Spleen (tissue), 11 donors: ENCODE data around the gene TCF7L2. TPM values are rescaled to one million over a fixed set of nuclear protein-coding genes. Genes with fewer than 3 reads are reported as not detected.
A peak's percentile ranks its signal among the peaks of the same experiment; 100 is the strongest.

Experiments used
- DNase-seq: peaks from one replicate; pipeline ENCODE4 v3.0.0-alpha.2; 2020
- H3K27ac ChIP-seq, 8 donors: fragments of 200-600 bp; sonication (generic) in 7 of 8; 1 replicate in 4 of 8; 2 replicates in 4 of 8; pipeline versions ENCODE4 v1.5.0 to v1.8.0; 2016 to 2021; ENCODE audit warnings: inconsistent platforms in 4 of 8, mild to moderate bottlenecking in 4 of 8, moderate library complexity in 1 of 8
- H3K27me3 ChIP-seq, 7 donors: fragments of 200-600 bp; sonication (generic) in 6 of 7; replicated peaks in 1 of 7; 1 replicate in 4 of 7; 2 replicates in 3 of 7; pipeline versions ENCODE4 v1.5.0 to v1.8.0; 2016 to 2021; ENCODE audit warnings: inconsistent platforms in 3 of 7, mild to moderate bottlenecking in 1 of 7
- H3K36me3 ChIP-seq, 6 donors: fragments of 200-600 bp; sonication (generic) in 5 of 6; 1 replicate in 4 of 6; 2 replicates in 2 of 6; pipeline versions ENCODE4 v1.5.0 to v1.8.0; 2016 to 2021; ENCODE audit warnings: inconsistent platforms in 2 of 6
- H3K4me1 ChIP-seq, 6 donors: fragments of 200-600 bp; sonication (generic) in 5 of 6; 1 replicate in 3 of 6; 2 replicates in 3 of 6; pipeline versions ENCODE4 v1.5.0 to v1.8.0; 2016 to 2021; ENCODE audit warnings: inconsistent platforms in 3 of 6
- H3K4me3 ChIP-seq, 8 donors: fragments of 200-600 bp; sonication (generic) in 7 of 8; 1 replicate in 4 of 8; 2 replicates in 4 of 8; pipeline versions ENCODE4 v1.5.0 to v1.8.0; 2016 to 2021; ENCODE audit warnings: inconsistent platforms in 4 of 8, mild to moderate bottlenecking in 4 of 8, moderate library complexity in 2 of 8
- H3K9me3 ChIP-seq, 8 donors: fragments of 200-600 bp; sonication (generic) in 7 of 8; 1 replicate in 4 of 8; 2 replicates in 4 of 8; pipeline versions ENCODE4 v1.5.0 to v1.8.0; 2016 to 2021; ENCODE audit warnings: inconsistent platforms in 4 of 8
- POLR2A ChIP-seq, 3 donors: fragments of 450-650 bp; IDR thresholded peaks; one replicate each; pipeline ENCODE4 v1.5.1; 2017; ENCODE audit warnings: antibody characterized with exemption in 3 of 3, mild to moderate bottlenecking in 1 of 3
- POLR2AphosphoS5 ChIP-seq, 3 donors: sonication (generic); formaldehyde crosslinking; IDR thresholded peaks; one replicate each; pipeline ENCODE4 v1.5.1; 2017; ENCODE audit warnings: antibody characterized with exemption in 3 of 3
- WGBS, 5 donors: extraction: QIAGEN DNeasy Blood & Tissue Kit in 3 of 5; methylation state at CpG; one replicate each; pipeline versions ENCODE4 v1.1.5 to v1.1.7; 2013 to 2018; 5-methylcytosine and 5-hydroxymethylcytosine counted together
- intact Hi-C: fragments of 100-400 bp; cut with DNase I; formaldehyde crosslinking; loops from one replicate; pipeline ENCODE4 v1.15.0; 2023; ENCODE audit warnings: low total_unique reads
- polyA plus RNA-seq, 3 donors: library from polyadenylated mRNA; stranded (reverse); fragments of 200-250 nt; gene quantifications; one replicate each; pipeline ENCODE4 v1.2.1, GENCODE V29; 2013
- total RNA-seq, 7 donors: library from RNA; depleted of rRNA in 3 of 7; stranded (reverse); fragments of >200 nt in 3 of 7; fragmentation: NEBNext Ultra II Directional in 4 of 7; extraction: Animal tissue kit (Norgen Biotek cat#: 25700) in 4 of 7; gene quantifications; one replicate each; pipeline versions ENCODE4 v1.1.0 to v1.2.1, GENCODE V29; 2016 to 2021
- TF ChIP-seq, protein P1 (sequence below), 11 experiments: fragments of 200-600 bp in 7 of 11; fragments of 450-650 bp in 4 of 11; sonication (generic) in 4 of 11; IDR thresholded peaks in 8 of 11; conservative IDR thresholded peaks in 3 of 11; 1 replicate in 7 of 11; 2 replicates in 4 of 11; pipeline versions ENCODE4 v1.4.0 to v1.8.0; 2016 to 2021; ENCODE audit warnings: antibody characterized with exemption in 11 of 11, inconsistent platforms in 4 of 11, mild to moderate bottlenecking in 1 of 11
- donor health status: healthy with polysubstance abuse.
- donor health status: DM: no; HTN: no; CAD: no; lungs with moderate emphysema.
- donor health status: DM: no; HTN: no; CAD: no.
- donor health status: Bipolar disorder and iron deficiency.
- donor health status: healthy.
- donor health status: DM: no; HTN: no; CAD: no.
- donor health status: DM: yes; HTN: yes; CAD: no.

Gene TCF7L2
- total and polyA plus RNA-seq, 10 donors = 4.6 to 85.6 (median 34.7) TPM

DNA sequence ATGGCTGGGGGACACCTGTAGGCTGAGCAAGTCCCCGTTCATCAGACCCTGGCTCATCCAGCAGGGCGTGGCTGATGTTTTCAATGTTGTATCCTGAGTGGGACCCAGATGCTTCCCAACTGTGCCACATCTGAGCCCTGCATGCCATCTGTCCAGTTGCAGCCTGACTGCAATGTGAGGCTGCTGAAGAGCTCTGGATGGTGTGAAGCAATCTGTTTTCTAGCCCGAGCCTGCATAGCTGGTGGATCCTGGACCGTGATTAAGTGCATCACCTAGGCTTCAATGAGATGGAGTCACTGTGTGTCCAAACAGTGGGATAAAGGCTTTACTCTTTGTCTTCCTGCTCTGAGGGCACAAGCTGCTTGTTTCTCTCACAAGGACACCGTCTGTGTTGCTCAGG is 99.8 kb downstream of the TCF7L2 start:
- no peaks in the 10 kb centered on the region for H3K36me3 ChIP-seq
- 82 to 93% (median 89%) methylated on average over 3 to 5 of the region's 5 CpGs for WGBS, 5 donors
- H3K4me3 ChIP-seq = no peak overlapping the region
- no peak for DNase-seq
- intact Hi-C loops = no loop called here
- H3K9me3 ChIP-seq = no peaks in the 10 kb centered on the region
- peaks cover 0 to 47% (median 22%) of the 10 kb centered on the region in 6 donors for H3K4me1 ChIP-seq
- TF ChIP-seq, protein P1, sequence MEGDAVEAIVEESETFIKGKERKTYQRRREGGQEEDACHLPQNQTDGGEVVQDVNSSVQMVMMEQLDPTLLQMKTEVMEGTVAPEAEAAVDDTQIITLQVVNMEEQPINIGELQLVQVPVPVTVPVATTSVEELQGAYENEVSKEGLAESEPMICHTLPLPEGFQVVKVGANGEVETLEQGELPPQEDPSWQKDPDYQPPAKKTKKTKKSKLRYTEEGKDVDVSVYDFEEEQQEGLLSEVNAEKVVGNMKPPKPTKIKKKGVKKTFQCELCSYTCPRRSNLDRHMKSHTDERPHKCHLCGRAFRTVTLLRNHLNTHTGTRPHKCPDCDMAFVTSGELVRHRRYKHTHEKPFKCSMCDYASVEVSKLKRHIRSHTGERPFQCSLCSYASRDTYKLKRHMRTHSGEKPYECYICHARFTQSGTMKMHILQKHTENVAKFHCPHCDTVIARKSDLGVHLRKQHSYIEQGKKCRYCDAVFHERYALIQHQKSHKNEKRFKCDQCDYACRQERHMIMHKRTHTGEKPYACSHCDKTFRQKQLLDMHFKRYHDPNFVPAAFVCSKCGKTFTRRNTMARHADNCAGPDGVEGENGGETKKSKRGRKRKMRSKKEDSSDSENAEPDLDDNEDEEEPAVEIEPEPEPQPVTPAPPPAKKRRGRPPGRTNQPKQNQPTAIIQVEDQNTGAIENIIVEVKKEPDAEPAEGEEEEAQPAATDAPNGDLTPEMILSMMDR (IDR thresholded peaks at IDR 0.05 in 8 of 11, conservative IDR thresholded peaks at IDR 0.05 in 3 of 11) = no peak
- H3K27ac ChIP-seq = no peak overlapping the region
- H3K27me3 ChIP-seq = no peaks in the 10 kb centered on the region

DNA sequence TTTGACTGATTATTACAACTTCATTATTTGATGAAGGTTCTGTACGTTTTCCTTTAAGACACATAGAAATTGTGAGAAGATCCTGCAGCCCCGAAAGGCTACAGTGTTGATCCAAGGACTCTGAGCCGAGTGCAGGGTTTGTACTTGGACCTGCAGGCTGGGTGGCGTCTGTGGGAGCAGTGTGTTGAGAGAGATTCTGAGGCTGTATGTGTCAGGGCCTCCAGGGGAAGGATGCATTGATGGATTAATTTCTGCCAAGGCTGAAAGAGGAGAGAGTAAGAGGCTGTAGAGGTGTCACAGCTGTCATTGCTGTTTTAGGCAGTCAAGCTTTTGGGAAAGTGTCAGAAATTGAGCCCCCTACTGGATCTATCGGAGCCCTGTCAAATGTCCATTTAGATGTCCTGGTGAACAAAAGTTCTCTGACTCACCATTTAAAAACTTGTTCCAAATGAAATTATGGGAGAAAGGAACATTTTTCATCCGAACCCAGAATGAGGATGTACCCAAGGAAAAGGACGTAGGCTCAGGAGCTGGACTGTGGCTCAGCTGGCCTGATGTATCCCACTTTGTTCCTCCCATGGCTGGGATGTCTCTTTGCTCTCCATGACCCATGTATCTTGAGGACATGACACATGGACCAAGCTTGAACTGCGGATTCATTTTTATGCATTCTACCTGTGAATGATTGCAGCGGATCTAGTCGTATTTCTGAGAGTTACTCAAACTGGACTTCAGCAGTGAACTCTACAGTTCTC is 102.2 kb downstream of the TCF7L2 start:
- no peak overlapping the region for H3K27ac ChIP-seq
- intact Hi-C loops = no loop called here
- DNase-seq = no peak
- H3K4me3 ChIP-seq = no peak overlapping the region
- H3K9me3 ChIP-seq = no peaks in the 10 kb centered on the region
- H3K4me1 ChIP-seq = peaks cover 0 to 47% (median 23%) of the 10 kb centered on the region in 6 donors
- 83 to 91% (median 89%) methylated on average over 10 of the region's 10 CpGs for WGBS, 5 donors
- TF ChIP-seq POLR2AphosphoS5 (IDR thresholded peaks at IDR 0.05) (no peak), POLR2A (IDR thresholded peaks at IDR 0.05) (no peak)
- TF ChIP-seq, protein P1 (IDR thresholded peaks at IDR 0.05 in 8 of 11, conservative IDR thresholded peaks at IDR 0.05 in 3 of 11) = no peak
- no peaks in the 10 kb centered on the region for H3K27me3 ChIP-seq
- H3K36me3 ChIP-seq = no peaks in the 10 kb centered on the region

DNA sequence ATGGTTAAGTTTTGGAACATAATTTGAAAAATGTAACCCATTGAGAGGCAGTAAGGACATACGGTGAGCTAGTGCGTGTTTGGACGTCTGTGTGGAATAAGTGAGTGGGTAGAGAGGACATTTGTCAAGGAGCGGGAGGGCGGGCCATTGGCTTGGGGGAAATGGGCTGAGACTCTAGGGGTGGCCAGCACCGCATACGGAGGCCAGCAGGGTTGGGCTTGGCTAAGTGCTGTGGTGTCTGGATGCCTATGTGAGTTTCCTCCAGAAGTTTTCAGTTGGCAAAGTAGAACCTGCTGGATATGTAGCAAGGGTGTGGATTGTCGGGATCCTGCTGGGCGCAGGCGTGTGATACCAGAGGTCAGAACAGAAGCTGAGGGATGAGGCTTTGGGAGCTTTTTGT is 103.0 kb downstream of the TCF7L2 start:
- intact Hi-C loops = no loop called here
- TF ChIP-seq POLR2AphosphoS5 (IDR thresholded peaks at IDR 0.05) (peak in 1 of 3 donors; percentile 10), POLR2A (IDR thresholded peaks at IDR 0.05) (no peak)
- TF ChIP-seq, protein P1 (IDR thresholded peaks at IDR 0.05 in 8 of 11, conservative IDR thresholded peaks at IDR 0.05 in 3 of 11) = no peak
- H3K9me3 ChIP-seq = no peaks in the 10 kb centered on the region
- no peak overlapping the region for H3K27ac ChIP-seq
- H3K4me3 ChIP-seq = no peak overlapping the region
- H3K27me3 ChIP-seq = no peaks in the 10 kb centered on the region
- no peak for DNase-seq
- 74 to 87% (median 83%) methylated on average over 10 of the region's 10 CpGs for WGBS, 5 donors
- H3K4me1 ChIP-seq = peaks cover 0 to 48% (median 25%) of the 10 kb centered on the region in 6 donors
- H3K36me3 ChIP-seq = no peaks in the 10 kb centered on the region

DNA sequence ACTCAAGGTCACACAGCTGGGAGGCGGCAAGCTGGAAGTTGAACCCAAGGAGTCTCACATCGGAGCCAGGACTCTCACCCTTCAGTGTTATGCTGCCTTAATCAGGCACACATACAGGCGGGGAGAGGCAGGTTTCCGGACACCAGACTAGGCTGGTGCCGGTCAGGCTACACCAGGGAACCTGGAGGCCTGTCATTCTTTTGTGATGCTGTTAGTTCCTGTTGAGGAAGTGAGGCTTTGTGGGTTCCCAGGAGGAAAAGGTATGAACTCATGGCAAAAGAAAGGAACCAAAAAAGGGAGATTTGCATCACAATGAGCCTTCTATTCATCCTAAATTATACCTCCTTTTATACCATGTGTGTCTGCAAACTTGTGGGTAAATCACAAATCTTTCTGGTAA is 103.8 kb downstream of the TCF7L2 start:
- intact Hi-C loops = no loop called here
- Histone ChIP-seq H3K9me3 (no peaks in the 10 kb centered on the region), H3K4me3 (no peak overlapping the region), H3K27me3 (no peaks in the 10 kb centered on the region), H3K4me1 (peaks cover 0 to 52% (median 27%) of the 10 kb centered on the region in 6 donors), H3K36me3 (no peaks in the 10 kb centered on the region), H3K27ac (no peak overlapping the region)
- TF ChIP-seq, protein P1 (IDR thresholded peaks at IDR 0.05 in 8 of 11, conservative IDR thresholded peaks at IDR 0.05 in 3 of 11) = no peak
- TF ChIP-seq POLR2A (IDR thresholded peaks at IDR 0.05) (no peak), POLR2AphosphoS5 (IDR thresholded peaks at IDR 0.05) (no peak)
- DNase-seq = no peak
- 70 to 89% (median 78%) methylated on average over 5 of the region's 5 CpGs for WGBS, 5 donors
